Right forelimb (tissue), 1 donor: ENCODE measurements around the gene ATP1B3.
"Not testable (repeated sequence)": the region's sequence is repeated elsewhere in the genome, so short reads cannot be mapped to it uniquely, and the experiment has no call there.

Experiments used
- DNase-seq: peaks from one replicate; pipeline ENCODE4 v3.0.0-alpha.2; 2018

ATP1B3 gene

DNA sequence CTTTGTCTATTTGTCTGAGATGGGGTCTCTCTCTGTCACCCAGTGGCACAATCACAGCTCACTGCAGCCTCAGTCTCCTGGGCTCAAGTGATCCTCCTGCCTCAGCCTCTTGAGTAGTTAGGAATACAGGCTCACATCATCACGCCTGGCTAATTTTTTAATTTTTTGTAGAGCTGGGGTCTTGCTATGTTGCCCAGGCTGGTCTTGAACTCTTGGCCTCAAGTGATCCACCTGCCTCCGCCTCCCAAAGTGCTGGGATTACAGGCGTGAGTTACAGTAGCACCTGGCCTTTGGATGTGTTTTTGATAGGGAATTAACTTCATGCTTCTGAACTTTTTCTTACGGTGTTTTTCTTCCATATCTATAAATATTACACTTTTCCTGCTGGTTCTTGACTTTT is 33.5 kb downstream of the ATP1B3 start:
- DNase-seq = not testable (repeated sequence)

DNA sequence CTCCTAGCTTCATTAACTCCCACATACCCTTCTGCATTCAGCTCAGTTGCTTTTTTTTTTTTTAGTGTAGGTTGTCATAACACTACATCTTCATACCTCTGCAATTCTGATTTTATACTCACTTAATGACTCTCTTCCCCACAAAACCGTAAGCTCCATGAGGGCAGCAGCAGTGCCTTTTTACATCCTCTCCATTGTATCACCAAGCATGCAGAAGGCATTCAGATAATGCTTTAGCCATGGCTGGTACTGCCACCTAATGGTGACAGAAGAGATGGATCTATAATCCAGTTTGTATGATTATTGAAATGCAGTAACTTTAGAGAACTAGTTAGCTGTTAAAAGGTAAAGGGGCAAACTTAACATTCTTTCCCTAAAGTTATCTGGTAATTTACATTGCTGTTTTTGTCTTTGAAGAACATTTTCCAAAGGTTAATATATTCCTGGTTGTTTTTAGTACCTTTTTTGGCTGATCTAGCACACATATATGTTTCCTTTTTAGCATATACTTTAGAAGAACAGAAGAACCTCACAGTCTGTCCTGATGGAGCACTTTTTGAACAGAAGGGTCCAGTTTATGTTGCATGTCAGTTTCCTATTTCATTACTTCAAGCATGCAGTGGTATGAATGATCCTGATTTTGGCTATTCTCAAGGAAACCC is 36.8 kb downstream of the ATP1B3 start:
- DNase-seq = no peak

DNA sequence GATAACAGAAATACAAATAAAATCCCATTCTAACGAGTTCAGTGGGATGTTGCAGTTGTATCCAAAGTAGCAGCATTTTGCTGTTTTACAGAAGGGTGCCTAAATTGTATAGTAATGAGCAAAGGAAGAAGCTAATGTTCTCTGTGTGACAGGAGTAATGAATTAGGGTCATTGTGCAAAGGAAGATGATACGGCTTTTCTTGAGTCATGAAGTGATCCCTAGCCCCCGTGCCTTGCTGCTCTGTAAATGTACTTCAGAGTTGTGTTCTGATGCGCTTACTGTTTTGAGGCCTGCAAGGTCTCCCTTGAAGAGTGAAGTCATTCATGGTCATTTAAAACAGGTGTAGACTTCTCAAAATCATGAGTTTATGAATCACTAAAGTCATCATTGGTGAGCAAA is 37.9 kb downstream of the ATP1B3 start:
- DNase-seq = no peak

DNA sequence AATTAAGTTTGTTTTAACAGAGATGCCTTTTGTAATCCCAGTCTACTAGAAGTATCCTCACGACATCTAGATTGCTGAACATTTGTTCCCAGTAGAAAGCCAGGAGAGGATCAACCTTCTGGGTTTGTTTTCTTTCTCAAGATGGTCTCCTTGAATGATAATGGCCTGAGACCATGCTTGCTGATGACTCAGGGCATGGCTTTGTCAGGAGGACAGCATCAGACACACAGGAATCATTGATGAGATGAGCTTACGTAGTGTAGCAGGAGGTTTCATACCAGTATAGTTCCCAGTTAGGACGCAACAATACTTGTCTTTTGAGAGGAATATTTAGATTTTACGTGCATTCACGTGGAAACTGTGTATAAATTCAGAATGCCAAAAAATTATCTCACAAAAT is 38.6 kb downstream of the ATP1B3 start:
- no peak for DNase-seq

DNA sequence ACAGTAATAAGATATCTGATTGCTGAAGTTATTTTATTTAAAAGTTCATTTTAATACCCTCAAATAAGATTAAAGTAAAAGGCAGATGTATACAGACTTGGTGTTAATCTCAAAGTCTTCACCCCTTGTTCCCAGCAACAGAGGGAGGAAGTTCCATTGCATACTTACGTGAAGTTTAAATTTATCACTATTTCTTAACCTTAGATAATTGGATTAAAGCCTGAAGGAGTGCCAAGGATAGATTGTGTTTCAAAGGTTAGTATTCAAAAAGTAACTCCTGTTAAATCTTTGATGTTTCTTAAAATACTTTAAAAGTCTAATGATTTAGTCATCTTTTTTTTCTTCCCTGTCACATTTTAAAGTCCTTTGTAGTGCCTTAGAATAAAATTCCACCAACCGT is 39.3 kb downstream of the ATP1B3 start:
- DNase-seq = no peak

DNA sequence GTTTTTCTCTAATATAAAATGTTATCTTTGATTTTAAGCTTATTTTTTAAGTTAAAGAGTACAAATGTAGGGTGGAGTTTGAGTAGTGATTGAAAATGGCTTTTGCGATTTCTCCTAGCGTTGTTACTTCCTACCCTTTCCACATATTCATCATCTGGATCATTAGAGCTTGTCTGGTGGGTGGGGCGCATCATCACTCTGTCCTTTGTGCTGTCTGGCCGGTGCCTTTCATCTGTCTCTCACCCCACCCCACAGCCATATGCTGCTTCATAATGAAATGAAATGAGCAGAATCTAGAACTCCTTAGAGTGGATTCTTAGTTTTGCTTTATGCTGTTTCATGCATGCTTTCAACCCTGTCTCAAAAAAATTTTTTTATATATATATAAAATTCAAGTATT is 44.3 kb downstream of the ATP1B3 start:
- DNase-seq = no peak

DNA sequence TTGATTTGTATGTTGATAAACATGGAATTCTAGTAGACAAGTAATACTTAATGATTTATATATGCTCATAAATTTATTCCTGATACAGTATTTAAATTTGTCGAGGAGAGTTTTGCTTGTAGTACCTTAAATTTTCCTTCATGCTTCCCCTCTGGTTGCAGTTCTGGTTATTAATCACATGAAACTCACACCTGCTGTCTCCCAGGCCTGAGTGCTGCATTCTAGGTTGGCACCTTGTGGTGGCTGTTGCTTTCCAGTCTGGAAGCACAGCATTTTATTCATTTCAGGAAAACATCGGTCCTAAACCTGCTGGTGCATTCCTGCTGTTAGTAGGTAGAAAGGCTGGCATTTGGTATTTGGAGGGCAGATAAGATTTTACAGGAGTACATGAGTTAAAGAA is 44.9 kb downstream of the ATP1B3 start:
- DNase-seq = no peak

DNA sequence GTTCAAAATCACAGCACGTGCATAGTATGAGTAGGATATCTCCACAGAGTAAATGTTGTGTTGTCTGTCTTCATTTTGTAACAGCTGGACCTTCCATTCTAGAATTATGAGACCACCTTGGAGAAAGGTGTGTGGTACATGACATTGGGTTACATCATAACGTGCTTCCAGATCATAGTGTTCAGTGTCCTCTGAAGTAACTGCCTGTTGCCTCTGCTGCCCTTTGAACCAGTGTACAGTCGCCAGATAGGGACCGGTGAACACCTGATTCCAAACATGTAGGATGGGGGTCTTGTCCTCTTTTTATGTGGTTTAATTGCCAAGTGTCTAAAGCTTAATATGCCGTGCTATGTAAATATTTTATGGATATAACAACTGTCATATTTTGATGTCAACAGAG is 49.2 kb downstream of the ATP1B3 start:
- DNase-seq = not testable (repeated sequence)

DNA sequence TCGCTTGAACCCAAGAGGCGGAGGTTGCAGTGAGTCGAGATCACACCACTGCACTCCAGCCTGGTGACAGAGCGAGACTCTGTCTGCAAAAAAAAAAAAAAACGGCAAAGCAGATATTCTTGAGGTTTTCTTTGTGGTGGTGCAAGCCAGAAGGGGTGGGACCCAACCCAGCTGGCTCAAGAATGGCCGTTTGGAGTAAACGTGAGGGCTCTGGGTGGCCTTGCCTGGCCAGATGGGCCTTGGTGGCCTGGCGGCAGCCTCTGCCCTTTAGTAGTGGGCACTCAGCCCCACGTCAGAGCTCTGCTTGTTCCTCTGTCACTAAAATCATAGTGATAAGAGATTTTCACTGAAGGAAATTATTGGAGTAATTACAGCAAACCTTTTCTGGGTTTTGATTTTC is 50.5 kb downstream of the ATP1B3 start:
- DNase-seq = no peak

DNA sequence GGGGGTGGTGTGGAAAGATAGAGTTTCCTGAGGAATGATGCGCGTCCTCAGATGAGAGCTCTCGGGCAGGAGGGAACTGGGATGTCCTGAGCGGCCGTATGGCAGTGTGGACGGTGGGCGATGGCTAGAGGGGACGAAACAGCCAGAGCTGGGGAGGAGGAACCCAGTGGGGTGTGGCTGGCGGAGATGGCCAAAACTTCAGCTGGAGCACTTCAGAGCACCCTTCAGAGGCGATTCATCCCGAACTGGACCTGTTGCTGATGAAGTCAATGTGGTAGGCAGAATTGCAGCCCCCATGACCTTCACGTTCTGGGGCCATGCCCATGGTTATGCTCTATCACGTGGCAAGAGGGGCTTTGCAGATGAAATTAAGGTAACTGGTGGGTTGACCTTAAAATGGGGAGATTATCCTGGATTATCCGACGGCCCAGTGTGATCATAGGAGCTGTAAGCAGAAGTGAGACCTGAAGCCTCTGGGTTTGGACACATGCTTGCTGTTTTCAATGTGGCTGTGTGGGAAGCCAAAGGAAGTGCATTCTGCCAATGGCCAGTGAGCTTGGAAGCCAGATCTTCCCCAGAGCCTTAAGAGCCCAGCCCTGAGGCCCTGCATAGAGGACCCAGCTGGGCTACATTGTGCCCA is 52.3 kb downstream of the ATP1B3 start:
- no peak for DNase-seq

DNA sequence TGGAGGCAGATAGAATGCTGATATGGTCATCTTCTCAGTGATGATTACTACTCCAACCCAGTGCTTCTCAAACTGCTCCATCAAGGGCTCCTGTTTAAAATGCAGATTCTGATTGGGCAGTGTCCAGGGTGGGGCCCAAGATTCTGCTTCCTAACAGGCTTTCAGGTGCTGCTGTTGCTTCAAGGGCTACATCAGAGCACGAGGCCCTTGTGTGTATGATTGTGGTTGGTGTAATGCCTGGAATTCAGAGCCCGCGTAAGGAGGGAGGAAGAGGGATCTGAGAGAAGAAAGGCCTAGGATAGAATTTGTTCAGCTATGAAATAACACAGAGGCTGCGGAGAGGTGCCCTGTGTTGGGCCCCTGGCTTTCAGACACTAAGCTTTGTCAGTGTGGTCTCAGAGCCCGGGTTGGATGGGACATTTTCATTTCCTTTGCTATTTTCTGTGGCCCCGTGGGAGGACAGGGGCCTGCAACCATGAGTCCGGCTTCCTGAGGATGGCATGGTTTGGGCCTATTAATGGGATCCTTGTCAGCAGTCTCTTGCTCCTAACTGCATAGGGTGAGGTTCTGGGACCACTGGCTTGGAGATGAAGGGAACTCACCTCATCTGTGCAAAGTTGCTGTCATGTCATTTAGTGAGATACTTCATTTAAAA is 53.0 kb downstream of the ATP1B3 start:
- DNase-seq = no peak

DNA sequence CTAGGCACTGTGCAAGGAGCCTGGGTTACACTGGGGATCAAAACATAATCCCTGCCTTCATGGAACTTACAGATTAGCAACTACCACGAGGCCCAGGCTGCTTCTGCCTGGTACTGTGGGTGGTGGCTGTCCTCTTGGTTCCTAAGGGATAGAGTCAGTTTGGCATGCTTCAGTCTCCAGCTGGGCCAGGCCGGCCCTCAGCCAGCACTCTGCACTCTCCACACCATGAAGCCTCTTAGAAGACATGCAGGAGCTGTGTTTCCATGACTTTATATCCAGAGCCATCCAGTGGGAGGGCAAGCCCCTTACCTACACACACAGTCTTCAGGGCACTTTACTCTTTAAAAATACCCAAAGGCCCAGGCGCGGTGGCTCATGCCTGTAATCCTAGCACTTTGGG is 54.4 kb downstream of the ATP1B3 start:
- no peak for DNase-seq

DNA sequence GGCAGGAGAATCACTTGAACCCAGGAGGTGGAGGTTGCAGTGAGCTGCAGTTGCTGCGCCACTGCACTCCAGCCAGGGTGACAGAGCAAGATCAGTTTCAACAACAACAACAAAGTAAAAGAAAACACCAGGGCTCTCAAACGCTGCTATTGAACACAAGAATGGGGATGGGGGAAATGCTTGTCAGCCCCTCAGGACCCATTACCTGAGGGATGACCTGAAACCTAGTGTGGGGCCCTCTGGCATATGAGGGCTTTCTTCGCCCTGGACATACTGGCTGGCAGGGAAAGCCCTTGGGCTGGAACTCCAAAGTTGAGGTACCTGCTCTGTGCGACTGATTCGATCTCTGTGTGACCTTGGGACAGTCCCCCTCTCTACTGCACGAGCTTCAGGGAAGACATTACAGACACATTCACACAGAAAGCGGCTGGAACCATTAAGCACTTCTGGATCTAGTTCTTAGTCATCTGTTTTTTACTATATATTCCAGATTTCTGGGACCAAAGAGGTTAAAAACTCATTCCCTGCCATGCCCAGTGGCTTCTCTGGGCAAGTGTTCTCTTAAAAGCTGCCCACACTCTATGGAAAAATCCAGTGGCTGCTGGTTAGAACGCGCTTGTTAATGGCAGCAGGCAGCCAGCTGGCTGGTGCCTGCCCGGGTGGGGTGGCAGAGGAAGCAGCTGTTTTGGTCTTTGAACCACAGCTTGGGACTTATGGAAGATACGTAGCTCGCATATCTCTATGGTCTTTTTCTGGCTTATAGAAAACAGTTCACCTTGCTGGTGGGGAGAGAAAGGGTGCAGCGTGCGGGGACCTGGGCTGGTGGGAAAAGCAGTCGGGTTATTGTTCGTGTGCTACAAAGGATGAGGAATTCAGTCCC is 57.2 kb downstream of the ATP1B3 start:
- no peak for DNase-seq

DNA sequence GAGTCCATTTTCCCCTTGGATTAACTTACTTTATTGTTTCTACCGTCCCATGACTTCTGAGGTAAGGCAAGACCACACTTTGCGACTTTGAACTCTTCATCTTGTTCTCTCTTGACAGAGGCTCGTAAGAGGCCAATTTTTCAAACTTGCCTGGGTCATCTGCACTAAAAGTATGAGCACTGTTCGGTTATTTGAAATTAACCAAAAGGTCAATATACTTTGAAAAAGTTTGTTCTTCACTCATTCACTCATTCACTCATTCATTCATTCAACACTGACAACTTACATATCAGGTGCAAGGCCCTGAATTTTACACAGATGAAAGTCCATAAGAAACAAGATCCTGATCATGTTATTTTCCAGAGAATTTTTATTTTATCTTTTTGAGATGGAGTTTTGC is 57.9 kb downstream of the ATP1B3 start:
- DNase-seq = no peak

DNA sequence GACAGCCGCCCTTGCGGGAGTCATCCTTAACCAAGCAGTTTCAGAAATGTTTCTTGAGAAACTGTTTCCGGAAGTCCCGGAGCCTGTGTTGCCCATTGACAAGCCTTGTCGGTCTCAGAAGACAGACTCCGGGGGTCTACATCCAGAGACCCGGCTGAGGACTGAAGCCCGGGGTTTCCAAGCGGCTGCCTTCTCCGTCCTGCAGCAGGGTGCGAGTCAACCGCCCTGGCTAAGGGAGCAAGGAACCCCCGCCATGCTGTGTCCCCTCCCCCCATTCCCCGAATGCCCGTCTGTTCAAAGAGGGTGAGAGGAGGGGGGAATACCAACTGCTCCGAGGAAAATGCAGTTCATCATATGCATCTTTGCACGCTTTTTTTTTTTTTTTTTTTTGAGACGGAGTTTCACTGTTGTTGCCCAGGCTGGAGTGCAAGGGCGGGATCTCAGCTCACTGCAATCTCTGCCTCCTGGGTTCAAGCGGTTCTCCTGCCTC is 61.6 kb downstream of the ATP1B3 start:
- DNase-seq = no peak

DNA sequence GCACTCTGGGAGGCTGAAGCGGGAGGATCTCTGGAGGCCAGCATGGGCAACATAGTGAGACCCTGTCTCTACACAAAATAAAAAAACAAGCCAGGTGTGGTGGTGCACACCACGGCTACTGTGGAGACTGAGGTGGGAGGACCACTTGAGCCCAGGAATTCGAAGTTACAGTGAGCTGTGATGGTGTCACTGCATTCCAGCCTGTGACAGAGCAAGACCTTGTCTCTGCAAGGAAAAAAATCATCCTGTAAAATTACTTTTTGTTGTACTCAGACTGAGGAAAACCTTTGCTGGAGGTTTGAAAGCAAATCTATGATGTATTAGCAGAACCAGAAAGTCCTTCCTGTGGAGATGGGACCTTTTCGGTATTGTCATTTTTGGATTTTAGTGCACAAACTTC is 63.3 kb downstream of the ATP1B3 start:
- DNase-seq = no peak

DNA sequence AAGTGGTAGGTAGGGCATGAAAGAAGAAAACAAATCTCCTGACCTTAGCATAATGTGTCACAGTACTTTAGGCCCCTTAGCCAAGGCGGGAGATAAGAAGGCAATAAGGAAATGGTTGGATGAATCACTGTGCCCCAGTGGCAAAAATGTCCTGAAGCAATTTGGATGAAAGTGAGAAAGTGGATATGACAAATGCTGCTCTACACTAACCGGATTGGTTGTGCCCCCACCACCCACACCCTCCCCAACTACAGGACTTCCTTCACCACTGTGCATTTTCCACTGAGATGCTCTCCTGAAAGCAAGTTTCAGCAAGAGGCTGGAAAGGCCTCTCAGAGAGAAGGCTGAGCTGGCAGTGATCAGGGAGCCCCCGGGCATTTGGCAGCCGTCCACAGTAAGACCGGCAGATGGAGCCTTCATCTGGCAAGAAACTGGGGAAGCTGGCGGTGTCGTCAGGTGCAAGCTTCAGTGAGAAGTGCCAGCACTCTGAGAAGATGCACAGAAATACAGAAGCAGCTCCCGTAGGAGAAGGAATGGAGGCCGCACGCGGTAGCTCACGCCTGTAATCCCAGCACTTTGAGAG is 63.8 kb downstream of the ATP1B3 start:
- DNase-seq = peak; percentile 56

DNA sequence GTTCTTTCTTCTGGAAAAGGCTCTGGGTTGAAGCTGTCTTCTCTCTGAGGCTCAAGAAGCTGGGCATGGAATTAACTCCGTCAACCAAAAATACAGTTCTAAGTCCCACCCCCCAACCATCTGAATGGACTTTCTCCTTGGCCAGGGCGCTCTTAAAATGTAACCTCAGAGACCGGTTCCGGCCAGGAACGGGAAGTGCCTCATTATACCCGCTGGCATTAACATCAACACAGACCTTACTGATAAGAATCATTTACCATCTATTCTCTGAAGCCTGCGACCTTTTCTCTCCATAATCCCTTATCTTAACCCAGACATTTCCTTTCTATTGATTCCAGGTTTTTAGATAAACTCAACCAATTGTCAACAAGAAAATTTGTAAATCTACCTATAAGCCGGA is 64.7 kb downstream of the ATP1B3 start:
- DNase-seq = no peak

DNA sequence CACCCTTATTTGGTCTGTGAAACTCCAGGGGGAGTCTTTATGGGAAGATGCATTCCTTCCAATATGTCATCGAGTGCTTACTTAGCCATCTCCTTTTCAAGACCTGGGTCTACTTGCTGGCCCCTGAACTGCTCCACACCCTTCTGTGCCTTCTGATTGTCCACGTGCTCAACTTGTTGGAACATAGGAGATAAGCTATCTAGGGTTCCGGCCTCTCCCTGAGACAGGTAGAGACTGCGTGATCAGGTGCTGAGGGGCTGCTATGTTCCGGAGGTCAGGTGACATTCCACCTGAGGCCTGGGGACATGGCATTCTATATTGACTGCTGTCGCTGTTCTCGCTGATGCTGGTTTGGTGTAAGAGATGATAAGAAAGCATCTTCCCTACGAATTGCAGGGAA is 65.6 kb downstream of the ATP1B3 start:
- DNase-seq = no peak

DNA sequence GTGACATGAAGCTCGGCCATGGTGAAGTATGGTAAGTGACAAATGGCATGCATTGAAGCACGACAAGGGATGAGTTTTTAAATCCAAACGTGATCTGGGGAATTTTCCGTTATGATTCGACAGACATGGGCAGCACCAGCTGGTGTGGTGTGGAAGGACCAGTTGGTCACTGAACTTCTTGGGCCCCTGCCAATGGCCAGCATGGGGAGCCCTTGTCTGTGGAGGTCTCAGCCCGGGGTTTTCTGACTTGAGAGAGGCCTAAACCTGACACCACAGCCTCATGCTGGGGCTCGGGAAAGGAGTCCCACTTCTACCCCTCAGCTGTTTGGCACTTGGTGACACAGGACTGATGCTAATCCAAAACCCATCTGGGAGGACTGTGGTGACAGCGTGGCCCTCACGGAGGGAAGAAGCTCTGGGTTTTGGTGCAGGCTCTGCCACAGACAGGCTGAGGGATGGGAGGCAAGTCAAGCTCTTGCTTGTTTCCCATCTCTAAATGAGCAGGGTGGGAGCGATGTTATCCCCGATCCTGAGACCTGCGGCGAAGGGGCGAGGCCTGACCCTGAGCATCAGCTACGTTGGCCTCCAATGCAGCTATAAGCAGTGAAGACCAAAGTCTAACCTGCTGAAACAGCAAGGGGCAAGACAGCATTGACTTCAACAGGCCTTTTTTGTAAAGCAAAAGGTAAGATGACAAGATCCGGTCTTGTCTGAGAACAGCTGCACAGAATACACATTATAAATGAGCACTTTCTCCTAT is 69.5 kb downstream of the ATP1B3 start:
- DNase-seq = no peak

DNA sequence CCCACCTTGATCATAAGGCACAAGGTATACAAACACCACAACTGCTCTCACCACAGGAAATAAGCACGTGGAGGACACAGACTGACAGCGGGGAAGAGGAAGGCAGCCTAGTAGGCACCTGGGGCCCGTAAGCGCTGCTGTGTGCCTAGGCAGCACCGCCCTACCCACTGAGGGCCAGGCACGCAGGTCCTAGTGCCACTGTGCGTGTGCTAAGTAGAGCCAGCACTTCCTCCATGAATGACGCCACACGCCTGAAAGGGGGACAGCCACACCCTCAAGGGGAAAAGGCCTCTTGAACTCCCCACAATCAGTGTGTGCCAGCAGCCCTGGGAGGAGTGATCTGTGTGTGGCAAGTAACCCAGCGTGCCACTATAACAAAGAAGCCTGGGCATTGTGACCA is 73.0 kb downstream of the ATP1B3 start:
- DNase-seq = no peak

DNA sequence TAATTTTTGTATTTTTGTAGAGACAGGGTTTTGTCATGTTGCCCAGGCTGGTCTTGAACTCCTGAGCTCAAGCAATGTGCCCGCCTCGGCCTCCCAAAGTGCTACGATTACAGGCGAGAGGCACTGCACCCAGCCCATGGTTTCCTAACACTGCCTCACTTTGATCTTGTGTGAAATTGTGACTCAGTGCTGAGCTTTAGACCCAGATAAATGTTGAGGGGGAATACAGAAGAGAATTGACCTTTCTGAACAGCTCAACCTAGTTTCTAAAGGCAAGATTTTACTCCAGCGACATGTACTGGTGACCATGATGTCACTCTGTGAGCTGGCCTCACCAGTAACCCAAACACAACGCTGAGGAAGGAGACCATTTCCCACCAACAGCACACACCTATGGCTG is 73.5 kb downstream of the ATP1B3 start:
- no peak for DNase-seq
